A673 (cell line): ENCODE data around the gene ANXA10. TPM values are rescaled to one million over a fixed set of nuclear protein-coding genes. Genes with fewer than 3 reads are reported as not detected.
"Not testable (repeated sequence)": the region's sequence is repeated elsewhere in the genome, so short reads cannot be mapped to it uniquely, and the experiment has no call there.

Experiments used
- BruUV-seq: library from RNA; stranded (reverse); fragments of 400-500 nt; replicated peaks from 2 replicates; lab custom pipeline; 2021; lab: Mats Ljungman, UMichigan
- CTCF ChIA-PET: fragments of 300-600 bp; sonication (Branson Sonifier 250); formaldehyde crosslinking; loops from one replicate; lab custom pipeline; 2022; ENCODE audit warnings: antibody characterized with exemption; lab: Charles Lee
- POLR2A ChIA-PET: fragments of 300-600 bp; sonication (Branson Sonifier 250); formaldehyde crosslinking; loops from one replicate; lab custom pipeline; 2022; ENCODE audit warnings: antibody characterized with exemption; ENCODE audit not compliant: low non-redundant PET; lab: Charles Lee
- DNase-seq: peaks from one replicate; pipeline ENCODE4 v3.0.0-alpha.2; 2015; ENCODE audit warnings: low spot score
- H3K27ac ChIP-seq: fragments of 200-600 bp; sonication (generic); 2 replicates; pipeline ENCODE4 v1.5.1; 2016; ENCODE audit warnings: mixed run types, low read depth, mild to moderate bottlenecking, mixed read lengths, antibody characterized with exemption, low read length; ENCODE audit not compliant: poor library complexity, severe bottlenecking
- H3K27me3 ChIP-seq: fragments of 200-600 bp; sonication (generic); replicated peaks from 2 replicates; pipeline ENCODE4 v1.6.1; 2017; ENCODE audit warnings: mixed run types, low read depth, mild to moderate bottlenecking, mixed read lengths, antibody characterized with exemption, low read length; ENCODE audit not compliant: insufficient read depth, poor library complexity
- H3K36me3 ChIP-seq: fragments of 200-600 bp; sonication (generic); 2 replicates; pipeline ENCODE4 v1.6.1; 2016; ENCODE audit warnings: mixed run types, mild to moderate bottlenecking, mixed read lengths, antibody characterized with exemption, low read length; ENCODE audit not compliant: insufficient read depth, poor library complexity, severe bottlenecking
- H3K4me1 ChIP-seq: fragments of 200-600 bp; sonication (generic); 2 replicates; pipeline ENCODE4 v1.6.1; 2017; ENCODE audit warnings: mixed run types, mild to moderate bottlenecking, mixed read lengths, antibody characterized with exemption, low read length; ENCODE audit not compliant: insufficient read depth, poor library complexity, severe bottlenecking
- H3K4me3 ChIP-seq: fragments of 200-600 bp; sonication (generic); 2 replicates; pipeline ENCODE4 v1.5.1; 2016; ENCODE audit warnings: low read depth, mixed run types, mild to moderate bottlenecking, mixed read lengths, low read length; ENCODE audit not compliant: poor library complexity, severe bottlenecking
- H3K9me3 ChIP-seq: fragments of 200-600 bp; sonication (generic); 2 replicates; pipeline ENCODE4 v1.6.1; 2016; ENCODE audit warnings: mixed run types, low read depth, mild to moderate bottlenecking, mixed read lengths, antibody characterized with exemption, low read length; ENCODE audit not compliant: poor library complexity, severe bottlenecking
- EZH2 ChIP-seq: fragments of 200-600 bp; sonication (generic); IDR thresholded peaks from 2 replicates; pipeline ENCODE4 v1.6.1; 2017; ENCODE audit warnings: borderline replicate concordance, low read depth, mild to moderate bottlenecking, mixed read lengths, antibody characterized with exemption, low read length; ENCODE audit not compliant: poor library complexity, severe bottlenecking
- intact Hi-C: fragments of 100-400 bp; cut with micrococcal nuclease; formaldehyde crosslinking; loops from one replicate; pipeline ENCODE4 v1.10.0; 2022; ENCODE audit not compliant: unreplicated experiment
- total RNA-seq: library from RNA; stranded (reverse); gene quantifications from 2 replicates; pipeline ENCODE4 v1.2.3, GENCODE V29; 2021
- TF ChIP-seq, protein P1 (sequence below): fragments of 300-800, 200-600 bp; sonication (generic); conservative IDR thresholded peaks from 2 replicates; pipeline ENCODE4 v1.5.1; 2017; ENCODE audit warnings: low read depth, mild to moderate bottlenecking, antibody characterized with exemption, low read length, moderate library complexity, mixed read lengths

Gene ANXA10
- total RNA-seq, 1 experiment from 2014 or later, result not detected

DNA sequence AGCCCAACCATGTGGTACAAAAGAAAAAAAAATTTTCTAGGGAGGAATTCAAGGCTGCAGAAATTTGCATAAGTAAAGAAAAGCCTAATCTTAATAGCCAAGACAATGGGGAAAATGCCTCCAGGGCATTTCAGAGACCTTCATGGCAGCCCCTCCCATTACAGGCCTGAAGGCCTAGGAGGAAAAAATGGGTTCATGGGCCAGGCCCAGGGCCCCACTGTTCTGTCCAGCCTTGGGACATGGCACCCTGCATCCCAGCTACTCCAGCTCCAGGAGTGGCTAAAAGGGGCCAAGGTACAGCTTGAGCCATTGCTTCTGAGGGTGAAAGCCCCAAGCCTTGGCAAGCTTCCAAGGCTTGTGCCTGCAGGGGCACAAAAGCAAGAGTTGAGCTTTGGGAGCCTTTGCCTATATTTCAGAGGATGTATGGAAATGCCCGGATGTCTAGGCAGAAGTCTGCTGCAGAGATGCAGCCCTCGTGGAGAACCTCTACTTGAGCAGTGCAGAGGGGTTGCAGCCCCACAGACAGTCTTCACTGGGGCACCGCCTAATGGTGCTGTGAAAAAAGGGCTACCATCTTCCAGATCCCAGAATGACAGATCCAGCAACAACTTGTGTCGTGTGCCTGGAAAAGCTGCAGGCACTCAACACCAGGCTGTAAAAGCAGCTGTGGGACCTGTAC lies 111.0 kb downstream of the ANXA10 start:
- no peaks in the 10 kb centered on the region for H3K36me3 ChIP-seq
- DNase-seq, result no peak
- no TSS peak for BruUV-seq
- no peaks in the 10 kb centered on the region for H3K27me3 ChIP-seq
- no peaks in the 10 kb centered on the region for H3K4me1 ChIP-seq
- peaks cover 13% of the 10 kb centered on the region for H3K9me3 ChIP-seq
- CTCF ChIA-PET, result no interaction called here
- H3K4me3 ChIP-seq, result no peak overlapping the region
- H3K27ac ChIP-seq, result no peak overlapping the region
- POLR2A ChIA-PET, result no interaction called here
- TF ChIP-seq, protein P1, sequence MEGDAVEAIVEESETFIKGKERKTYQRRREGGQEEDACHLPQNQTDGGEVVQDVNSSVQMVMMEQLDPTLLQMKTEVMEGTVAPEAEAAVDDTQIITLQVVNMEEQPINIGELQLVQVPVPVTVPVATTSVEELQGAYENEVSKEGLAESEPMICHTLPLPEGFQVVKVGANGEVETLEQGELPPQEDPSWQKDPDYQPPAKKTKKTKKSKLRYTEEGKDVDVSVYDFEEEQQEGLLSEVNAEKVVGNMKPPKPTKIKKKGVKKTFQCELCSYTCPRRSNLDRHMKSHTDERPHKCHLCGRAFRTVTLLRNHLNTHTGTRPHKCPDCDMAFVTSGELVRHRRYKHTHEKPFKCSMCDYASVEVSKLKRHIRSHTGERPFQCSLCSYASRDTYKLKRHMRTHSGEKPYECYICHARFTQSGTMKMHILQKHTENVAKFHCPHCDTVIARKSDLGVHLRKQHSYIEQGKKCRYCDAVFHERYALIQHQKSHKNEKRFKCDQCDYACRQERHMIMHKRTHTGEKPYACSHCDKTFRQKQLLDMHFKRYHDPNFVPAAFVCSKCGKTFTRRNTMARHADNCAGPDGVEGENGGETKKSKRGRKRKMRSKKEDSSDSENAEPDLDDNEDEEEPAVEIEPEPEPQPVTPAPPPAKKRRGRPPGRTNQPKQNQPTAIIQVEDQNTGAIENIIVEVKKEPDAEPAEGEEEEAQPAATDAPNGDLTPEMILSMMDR, result no peak
- intact Hi-C loops, result no loop called here

DNA sequence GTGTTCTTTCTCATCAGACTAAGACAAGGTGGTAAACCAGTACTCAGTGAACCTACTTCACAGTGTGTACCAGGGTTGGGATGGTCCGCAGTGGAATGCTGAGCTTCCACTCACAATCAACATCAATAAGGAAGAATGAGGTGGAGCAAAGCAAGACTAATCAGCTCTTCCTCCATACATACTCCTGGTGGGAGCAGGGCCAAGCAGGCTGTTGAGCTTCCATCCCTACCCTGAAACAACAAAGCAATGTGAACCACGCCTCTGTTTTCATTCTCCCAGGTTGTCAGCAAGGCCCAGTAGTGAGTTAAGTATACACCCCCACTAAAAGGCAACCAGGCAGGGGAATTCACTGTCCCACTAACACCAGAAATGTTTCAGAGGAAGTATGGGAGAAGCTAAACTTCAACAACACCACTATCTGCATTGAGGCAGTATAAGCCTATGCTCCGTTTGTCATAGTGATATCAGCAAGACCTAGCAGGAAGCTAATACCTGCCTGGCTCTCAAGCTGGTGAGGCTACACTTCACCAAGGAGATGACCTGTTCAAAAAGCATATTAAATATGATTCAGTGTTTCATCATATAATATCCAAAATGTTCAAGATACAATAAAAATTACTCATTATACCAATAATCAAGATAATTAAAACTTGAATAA lies 116.7 kb downstream of the ANXA10 start:
- Histone ChIP-seq H3K36me3 (no peaks in the 10 kb centered on the region), H3K27ac (no peak overlapping the region), H3K9me3 (no peaks in the 10 kb centered on the region), H3K4me1 (no peaks in the 10 kb centered on the region), H3K4me3 (no peak overlapping the region), H3K27me3 (no peaks in the 10 kb centered on the region)
- POLR2A ChIA-PET, result no interaction called here
- CTCF ChIA-PET, result no interaction called here
- BruUV-seq, result no TSS peak
- intact Hi-C loops, result no loop called here
- TF ChIP-seq, protein P1, result no peak
- no peak for TF ChIP-seq EZH2
- DNase-seq, result no peak

DNA sequence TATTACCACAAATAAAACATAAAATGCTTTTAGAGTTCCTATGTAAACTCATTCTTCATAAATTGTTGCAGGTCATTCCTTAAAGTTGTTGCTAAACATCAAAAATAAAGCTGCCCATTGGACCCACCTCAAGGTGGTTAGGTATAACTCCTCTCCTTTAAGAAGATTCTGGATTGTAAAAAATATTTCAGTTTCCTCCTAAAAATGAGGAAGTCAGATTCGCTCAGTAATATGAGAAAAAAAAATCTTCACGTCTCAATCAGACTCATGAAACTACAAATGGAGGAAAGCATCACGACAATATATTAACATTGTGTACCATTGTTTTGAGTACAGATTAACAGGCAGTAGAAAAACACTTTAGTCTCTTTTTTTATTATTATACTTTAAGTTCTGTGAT lies 120.3 kb downstream of the ANXA10 start:
- no peak for DNase-seq
- H3K9me3 ChIP-seq, result no peaks in the 10 kb centered on the region
- H3K27me3 ChIP-seq, result no peaks in the 10 kb centered on the region
- intact Hi-C loops, result no loop called here
- no TSS peak for BruUV-seq
- no peak overlapping the region for H3K4me3 ChIP-seq
- TF ChIP-seq, protein P1, result no peak
- no peak for TF ChIP-seq EZH2
- POLR2A ChIA-PET, result no interaction called here
- CTCF ChIA-PET, result no interaction called here
- no peaks in the 10 kb centered on the region for H3K4me1 ChIP-seq
- H3K36me3 ChIP-seq, result no peaks in the 10 kb centered on the region
- no peak overlapping the region for H3K27ac ChIP-seq

DNA sequence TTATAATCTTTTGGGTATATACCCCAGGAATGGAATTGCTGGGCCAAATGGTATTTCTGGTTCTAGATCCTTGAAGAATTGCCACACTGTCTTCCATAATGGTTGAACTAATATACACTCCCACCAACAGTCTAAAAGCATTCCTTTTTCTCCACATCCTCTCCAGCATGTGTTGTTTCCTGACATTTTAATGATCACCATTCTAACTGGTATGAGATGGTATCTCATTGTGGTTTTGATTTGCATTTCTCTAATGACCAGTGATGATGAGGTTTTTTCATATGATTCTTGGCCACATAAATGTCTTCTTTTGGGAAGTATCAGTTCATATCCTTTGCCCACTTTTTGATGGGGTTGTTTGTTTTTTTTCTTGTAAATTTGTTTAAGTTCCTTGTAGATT lies 121.2 kb downstream of the ANXA10 start:
- DNase-seq, H3K4me1 ChIP-seq, H3K4me3 ChIP-seq, H3K36me3 ChIP-seq, CTCF ChIA-PET, POLR2A ChIA-PET, H3K9me3 ChIP-seq, H3K27me3 ChIP-seq, H3K27ac ChIP-seq, BruUV-seq, intact Hi-C loops: not testable (repeated sequence)
